ENCODE measurements around the gene CDON. TPM values are rescaled to one million over a fixed set of nuclear protein-coding genes. Genes with fewer than 3 reads are reported as not detected.

The CDON gene
- total RNA-seq, result 2.1 and 5.3 TPM in 2 replicates

GRCh38 chr11:126062679-126063506 lies at the start of gene CDON:
Gene CDON (minus strand): TSS chr11:126062866. CDS start chr11:126023476, 39,390 bp downstream.

GRCh38 chr11:125945797-125946520 lies 116.7 kb downstream of the CDON start, which contains the start of gene VSIG10L2:
Gene VSIG10L2 (plus strand): TSS chr11:125946044. CDS start chr11:125946056, 12 bp downstream.

Other genes with a start within 250 kb of the CDON start
- not detected in 2 replicates for gene PATE4, start 229.6 kb downstream of the CDON start, total RNA-seq
- gene HYLS1, start 175.2 kb downstream of the CDON start, total RNA-seq, result 1.9 and 3.1 TPM in 2 replicates
- gene PUS3, start 159.7 kb downstream of the CDON start, total RNA-seq, result 17.3 and 19.8 TPM in 2 replicates
- gene DDX25, start 158.4 kb downstream of the CDON start, total RNA-seq, result under 0.01 TPM in 1 of 2 replicates, not detected in the other
- gene VSIG10L2, start 116.8 kb downstream of the CDON start, total RNA-seq, result under 0.01 and 0.14 TPM in 2 replicates
- 29.4 and 33.0 TPM in 2 replicates for gene RPUSD4, start 148.8 kb upstream of the CDON start, total RNA-seq
- 17.4 and 23.8 TPM in 2 replicates for gene FAM118B, start 148.9 kb upstream of the CDON start, total RNA-seq
- gene SRPRA, start 206.0 kb upstream of the CDON start, total RNA-seq, result 107 and 108 TPM in 2 replicates
- gene FOXRED1, start 206.3 kb upstream of the CDON start, total RNA-seq, result 10.5 and 12.3 TPM in 2 replicates
- gene TIRAP, start 220.2 kb upstream of the CDON start, total RNA-seq, result 4.1 and 5.0 TPM in 2 replicates
- 7.5 and 9.2 TPM in 2 replicates for gene DCPS, start 241.2 kb upstream of the CDON start, total RNA-seq